Stimulated activated naive CD4-positive, alpha-beta T cell treated with Interleukin-2 at 50 U/mL for 16 hours (primary cell): ENCODE results near the gene ATP2B2.

Experiments
- DNase-seq: peaks from one replicate; lab custom pipeline; 2025; lab: John Stamatoyannopoulos, UW

The ATP2B2 gene

DNA sequence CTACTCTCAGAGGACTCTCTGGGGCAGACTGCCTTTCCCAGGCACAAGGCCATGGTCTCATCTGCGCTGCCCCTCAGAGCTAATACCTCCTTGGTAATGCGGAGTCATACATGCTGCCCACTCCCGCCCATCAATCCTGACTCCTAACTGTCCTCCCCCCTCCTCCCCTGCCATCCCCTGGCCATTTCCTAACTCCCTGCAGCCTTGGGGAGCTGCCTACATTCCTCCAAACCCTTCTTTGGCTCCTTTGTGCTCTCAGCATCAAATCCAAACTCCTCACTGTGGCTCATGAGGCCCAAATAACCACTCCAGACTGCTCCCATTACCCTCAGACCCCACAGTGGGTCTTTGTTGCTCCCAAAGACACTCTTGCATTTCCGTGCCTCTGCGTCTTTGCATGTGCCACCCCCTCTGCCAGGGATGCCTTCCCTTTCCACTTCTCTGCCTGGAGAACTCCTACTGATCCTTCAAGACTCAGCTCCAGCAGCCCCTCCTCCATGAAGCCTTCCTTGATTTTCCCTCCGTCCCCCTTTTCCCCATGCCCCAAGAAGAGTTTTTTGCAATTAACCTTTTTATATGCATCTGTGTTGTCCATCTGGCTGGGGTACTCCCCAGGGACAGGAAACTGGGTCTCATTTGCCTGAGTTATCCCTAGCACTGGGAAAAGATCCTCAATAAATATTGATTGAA lies 5.5 kb upstream of the ATP2B2 start:
- DNase-seq, result no peak

DNA sequence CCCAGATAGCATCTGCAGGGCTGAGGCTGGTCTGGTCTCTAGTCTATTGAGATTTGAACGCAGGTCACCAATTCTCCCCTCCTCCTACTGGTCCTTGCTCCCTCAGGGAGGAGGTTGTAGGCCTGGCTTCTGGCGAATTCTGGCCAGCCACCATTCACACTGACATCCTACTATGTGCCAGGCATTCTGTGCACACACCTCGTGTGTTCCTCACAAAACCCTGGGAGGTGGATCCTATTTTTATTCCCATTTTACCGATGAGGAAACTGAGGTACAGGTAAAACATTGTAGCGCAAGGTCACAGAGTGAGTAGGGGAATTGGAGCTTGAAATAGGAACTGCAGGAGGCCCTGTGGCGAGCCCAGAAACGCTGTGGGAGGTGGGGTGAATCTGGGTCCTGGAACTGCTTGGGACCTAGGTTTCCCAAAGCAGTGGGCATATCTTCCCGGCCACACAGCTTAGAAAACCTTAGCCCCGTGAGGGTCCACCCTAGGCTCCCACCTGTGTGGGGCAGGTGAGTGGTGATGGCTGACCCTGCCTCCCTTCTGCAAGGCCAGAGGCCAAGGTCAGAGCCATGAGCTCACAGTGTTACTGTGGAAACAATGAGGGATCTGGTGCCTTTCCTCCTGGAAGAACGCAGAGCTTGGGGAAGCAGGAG lies 4.8 kb upstream of the ATP2B2 start:
- DNase-seq, result no peak

DNA sequence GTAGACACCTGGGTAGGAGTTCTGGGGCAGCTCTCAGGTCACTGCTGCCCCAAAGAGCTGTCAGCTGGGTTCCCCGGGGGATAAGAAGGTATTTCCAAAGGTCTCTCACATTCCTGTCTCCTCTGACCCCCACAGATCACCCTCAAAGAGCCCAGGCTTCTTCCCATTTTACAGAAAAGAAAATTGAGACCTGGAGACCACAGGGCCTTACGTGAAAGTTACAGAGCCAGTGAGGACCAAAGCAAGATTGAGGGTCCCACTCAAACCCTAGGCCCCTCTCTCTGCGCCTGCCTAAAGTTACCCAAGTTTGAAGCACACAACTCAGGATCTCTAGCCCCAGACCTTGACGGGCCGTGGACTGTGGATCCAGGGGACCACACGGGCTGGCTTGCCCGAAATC lies 3.9 kb upstream of the ATP2B2 start:
- DNase-seq, result no peak

DNA sequence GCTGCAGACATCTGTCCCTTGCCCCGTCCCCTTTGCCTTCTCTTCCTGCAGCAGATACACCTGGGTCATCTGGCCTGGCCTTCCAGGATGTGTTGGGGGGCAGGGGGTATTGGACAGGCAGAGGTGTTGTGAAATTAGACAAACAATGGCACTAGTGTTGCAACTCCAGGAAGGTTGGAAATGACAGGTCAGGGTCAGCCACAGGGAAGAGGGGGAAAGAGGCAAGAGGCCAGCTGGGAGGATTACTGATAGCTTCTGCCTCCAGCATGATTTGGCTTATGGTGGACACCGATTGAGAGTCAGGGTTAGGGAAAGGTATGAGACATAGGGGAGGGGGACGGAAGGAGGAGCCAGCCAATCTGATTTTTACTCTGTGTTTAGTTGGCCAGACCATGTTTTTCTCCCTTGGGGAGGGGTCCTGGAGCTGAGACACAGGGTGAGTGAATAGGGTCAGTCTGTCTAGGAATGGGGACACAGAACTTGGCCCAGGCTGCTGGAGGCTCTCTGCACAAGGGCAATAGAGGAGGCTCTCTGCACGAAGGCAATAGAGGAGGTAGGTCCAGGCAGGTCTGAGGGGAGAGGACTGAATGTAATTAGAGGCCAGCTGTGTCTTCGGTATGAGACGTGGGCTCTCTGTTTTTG lies 3.4 kb upstream of the ATP2B2 start:
- no peak for DNase-seq

DNA sequence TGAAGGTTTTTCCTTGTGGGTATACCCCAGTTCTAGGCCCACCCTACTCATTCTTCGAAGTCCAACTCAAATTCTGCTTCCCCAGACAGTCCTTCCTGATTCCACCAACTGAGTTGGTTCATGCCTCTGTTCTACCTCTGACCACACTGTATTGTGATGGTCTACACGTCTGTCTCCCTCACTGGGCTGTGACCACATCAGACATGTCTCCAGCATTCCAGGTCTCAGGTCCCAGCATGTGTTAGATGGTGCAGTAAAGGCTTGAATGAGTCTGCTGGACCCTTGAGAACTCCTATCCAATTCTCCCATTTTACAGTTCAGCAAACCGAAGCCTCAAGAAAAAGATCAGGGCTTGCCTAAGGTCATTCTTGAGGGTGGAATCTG lies 2.8 kb upstream of the ATP2B2 start:
- no peak for DNase-seq

DNA sequence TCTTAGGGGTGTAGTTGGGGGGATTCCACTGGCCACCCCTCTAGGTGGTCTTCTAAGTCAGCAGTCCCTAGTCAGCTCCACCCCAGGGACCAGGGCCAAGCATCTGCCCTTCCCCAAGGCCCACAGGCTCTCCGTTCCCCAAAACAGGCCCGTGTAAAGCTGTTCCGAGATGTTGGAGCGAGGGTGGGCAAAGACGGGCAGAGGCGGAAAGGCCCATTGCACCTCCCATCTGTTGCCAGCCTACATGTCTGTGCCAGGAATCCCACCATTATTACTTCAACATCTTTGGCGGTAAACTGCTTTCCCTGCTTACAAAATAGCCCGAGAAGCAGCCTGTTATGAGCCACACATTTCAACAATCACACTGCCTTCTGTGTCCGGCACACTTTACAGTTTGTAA lies 1.9 kb upstream of the ATP2B2 start:
- no peak for DNase-seq

DNA sequence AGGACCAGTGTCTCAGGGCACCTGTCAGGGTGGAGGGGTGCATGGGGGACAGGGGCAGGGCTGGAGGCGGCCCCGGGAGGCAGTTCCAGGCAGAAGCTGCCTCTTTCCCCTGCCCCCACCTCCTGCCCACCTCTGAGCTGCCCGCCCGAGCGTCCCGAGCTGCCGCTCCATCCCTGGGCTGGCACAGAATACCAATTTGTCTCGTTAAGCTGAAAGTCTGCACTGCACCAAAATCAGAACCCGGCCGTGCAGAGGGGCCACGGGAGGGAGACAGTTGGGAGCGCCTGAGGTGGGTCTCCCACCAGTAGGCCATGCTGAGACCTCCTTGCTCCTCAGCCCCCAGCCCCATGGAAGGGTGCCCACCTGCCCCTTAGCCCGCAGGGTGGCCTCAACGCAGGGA lies 1.3 kb upstream of the ATP2B2 start:
- no peak for DNase-seq

DNA sequence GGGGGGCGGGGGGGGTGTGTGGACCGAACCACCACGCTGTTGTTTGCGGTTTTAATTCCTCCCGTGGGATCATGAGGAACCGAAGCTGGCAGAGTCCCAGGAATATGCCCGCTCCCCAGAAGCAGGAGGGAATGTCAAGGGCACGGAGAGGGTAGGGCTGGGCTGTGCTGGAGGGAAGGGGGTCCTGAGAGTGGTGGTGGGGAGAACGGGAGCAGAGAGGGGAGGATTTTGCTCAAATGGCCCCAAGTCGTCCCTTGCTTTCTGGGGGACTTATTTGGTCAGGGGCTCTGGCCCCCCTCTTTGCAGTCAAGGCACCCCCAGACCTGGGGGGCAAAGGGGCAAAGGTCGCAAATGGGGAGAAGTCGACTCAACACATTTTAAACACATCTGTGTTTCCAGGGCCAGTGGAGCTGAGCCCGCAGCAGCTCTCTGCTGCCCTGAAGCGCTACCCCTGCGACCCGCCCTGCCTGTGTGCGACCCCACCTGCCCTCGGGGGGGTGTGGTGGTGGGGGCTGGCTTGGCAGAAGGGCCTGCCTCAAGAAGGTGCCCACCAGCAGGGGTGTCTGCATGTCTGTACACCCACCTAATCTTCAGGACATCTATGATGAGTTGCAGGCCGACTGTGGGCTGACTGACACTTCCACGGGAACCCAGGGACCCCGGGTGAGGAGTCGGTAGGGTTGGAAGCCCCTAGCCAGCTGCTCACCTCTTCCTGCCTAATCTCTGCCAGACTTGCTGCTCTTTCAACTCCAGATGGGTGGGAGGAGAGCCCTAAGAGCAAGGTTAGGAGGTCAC lies 602 bp upstream of the ATP2B2 start:
- DNase-seq, result no peak

DNA sequence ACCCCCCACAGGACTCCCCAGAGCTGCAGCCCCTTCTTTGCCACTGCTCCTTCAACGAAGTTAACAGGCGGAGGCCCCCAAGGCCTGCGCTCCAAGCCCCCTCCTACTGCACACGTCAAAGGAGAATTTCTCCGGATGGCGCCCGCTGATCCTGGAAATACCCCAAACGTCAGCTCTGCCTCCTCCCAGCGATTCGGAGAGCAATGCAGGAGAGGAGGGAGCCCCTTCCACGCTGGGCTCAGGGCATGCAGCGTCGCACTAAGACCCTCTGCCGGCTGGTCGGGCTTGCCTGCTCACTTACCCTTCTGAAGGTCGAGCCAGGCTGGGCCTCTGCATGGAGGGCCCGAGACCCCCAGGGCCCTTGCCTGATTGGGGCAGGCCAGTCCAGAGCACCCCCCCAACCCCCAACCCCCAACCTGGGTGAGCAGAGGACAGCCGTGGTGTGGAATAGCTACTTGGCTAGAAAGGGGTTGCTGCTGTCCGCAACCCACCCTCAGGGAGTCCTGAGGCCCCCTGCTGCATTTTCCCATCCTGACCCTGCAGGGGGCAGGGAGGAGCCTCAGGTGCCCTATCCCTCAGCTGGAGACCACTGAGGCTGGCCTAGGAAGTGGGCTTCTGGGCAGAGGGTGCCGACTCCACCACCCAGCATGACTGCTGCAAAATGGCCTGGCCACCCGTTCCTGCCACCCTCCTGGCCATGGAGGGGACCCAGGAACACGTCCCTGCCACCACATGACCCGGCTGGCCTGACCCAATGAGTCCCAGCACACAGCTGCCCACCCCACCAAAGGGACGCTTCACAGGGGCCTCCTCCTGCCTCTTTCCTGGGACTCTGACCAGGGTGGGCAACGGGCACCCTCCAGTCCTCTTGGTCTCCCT lies 976 bp downstream of the ATP2B2 start:
- no peak for DNase-seq

DNA sequence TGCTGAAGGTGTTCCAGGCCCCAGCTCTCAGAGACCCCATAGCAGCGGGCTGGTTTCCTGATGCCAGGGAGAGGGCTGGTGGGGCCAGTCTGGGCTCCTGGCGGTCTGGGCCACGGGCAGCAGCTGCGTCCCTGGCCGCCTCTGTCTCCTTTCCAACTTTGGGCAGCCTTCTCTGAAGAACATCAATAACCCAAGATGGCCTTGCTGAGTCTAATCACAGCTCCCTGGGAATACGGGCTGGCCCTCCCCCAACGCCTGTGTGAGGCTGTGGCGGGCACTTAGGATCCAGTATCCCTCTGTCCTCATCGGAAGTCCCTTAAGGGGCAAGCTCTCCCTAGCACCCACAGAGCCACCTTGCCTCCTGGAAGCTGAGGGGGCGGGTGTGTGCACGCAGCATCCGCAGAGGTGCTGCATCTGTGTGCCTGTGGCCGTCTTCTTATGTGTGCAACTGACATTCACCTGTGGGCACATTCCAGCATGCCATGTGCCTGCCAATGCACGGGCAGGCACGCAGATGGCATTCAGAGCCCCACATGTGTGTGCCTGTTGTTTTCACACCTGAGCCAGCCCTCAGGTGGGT lies 2.1 kb downstream of the ATP2B2 start:
- DNase-seq, result no peak

DNA sequence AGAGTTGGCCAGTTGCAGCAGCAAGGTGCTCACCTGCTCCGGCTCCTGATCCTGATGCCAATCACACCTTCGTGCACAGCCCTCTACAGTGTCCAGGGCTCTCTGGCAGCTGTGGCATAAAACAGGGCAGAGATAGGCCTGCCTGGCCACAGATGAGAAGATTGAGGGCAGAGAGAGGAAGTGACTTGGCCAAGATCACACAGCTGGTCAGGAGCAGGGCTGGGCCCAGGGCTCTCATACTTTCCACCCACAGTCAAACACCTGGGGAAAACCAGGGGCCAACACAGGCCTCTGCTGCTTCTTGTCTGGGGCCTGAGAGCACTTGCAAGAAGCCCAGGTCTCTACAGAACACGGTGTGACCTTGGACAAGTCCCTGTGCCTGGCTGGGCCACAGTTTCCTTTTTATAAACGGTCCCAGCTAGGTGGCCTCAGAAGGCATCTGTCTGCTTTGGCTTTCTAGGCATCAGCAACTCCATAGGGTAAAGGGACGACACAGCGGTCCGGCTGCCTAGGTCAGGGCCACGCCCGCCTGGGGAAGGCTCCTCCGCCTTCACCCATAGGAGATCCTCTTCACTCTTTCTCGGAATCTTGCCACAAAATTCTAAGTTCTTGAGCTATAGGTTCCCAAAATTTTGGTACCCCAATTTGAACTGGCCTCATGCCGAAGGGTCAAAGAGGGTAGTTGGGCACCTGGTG lies 3.1 kb downstream of the ATP2B2 start:
- no peak for DNase-seq

DNA sequence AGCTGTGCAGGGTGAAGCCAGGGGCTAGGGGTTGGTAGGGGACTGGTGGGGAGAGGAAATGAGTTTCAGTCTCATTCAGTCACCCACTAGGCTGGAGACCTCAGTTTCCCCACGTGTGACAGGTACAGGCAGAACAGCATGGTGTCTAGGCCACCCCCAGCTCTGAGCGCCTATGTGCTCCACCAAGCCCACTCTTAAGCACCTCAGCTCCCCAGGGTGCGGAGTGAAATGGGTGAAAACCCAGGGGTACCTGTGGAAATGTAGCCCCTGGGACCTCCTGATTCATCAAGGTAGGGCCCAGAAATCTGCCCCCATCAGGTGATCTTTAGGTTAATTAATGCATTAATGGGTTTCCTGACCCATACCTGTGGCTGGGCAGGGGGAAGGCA lies 3.7 kb downstream of the ATP2B2 start:
- DNase-seq, result no peak

DNA sequence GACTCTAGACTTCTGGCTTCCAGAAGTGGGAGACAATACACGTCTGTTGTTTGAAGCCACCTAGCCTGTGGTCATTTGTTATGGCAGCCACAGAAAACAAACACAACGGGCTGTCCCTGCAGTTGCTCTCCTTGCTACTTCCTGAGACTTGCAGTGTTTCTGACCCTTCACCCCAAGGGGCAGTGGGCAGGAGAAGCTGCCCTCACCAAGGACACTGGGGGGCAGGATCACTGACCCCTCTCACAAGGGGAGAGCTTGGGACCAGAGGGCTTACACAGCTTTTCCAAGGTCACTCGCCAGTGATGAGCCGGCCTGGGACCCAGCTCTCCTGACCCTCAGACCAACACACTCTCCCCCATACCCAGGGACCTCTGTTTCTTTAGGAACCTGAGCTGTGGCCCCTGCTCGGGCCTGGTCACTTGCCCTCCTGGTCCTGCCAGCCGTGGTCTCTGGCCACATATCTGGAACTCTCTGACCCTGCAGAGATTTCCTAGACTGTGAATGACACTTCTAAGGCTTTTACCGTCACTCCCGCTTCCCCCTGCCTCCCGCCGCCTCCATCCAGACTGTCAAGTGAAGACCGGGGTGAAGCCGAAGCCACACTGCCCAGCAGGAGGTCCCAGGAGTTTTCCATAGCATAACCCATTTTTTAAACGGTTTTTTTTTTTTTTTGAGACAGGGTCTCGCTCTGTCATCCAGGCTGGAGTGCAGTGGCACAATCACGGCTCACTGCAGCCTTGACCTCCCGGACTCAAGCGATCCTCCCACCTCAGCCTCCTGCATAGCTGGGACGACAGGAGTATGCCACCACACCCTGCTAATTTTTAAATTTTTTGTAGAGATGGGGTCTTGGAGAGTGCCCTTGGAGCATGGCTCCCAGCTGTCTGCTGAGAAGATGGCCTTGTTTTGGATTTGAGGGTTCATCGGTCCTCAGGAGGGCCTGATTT lies 4.4 kb downstream of the ATP2B2 start:
- DNase-seq, result no peak

DNA sequence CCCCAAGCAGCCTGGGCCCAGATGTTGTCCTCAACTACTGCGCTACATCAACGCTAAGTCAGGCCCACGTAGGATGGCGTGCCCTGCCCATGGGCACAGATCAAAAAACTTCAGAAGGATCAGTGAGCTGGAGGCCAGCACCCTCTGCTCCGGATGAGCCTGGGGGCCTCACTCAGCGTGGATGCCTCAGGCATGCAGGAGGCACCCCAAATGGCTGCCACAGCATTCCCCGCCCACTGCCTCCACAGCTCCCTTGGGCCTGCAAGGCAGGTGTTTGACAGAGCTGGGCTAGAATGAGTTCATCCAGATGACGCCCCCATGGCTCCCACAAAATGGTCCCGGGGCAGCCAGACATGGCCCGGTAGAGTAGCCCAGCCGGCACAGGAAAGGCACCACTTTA lies 7.1 kb downstream of the ATP2B2 start:
- no peak for DNase-seq

DNA sequence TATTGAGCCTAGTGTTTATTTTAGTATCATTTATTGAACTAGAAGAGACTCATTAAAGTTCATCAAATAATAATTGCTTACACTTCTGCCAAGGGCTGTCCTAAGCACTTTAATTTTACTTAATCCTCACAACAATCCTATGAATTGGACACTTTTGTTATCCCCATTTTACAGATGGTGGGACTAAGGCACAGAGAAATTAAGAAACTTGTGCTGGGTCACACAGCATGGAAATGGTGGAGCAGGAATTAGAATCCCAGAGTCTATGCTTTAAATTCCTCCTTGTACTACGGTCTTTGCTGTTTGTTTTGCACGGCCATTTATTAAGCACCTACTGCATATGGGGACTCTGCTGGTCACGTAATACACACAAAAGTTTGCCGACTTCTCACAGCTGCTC lies 7.9 kb downstream of the ATP2B2 start:
- DNase-seq, result no peak

DNA sequence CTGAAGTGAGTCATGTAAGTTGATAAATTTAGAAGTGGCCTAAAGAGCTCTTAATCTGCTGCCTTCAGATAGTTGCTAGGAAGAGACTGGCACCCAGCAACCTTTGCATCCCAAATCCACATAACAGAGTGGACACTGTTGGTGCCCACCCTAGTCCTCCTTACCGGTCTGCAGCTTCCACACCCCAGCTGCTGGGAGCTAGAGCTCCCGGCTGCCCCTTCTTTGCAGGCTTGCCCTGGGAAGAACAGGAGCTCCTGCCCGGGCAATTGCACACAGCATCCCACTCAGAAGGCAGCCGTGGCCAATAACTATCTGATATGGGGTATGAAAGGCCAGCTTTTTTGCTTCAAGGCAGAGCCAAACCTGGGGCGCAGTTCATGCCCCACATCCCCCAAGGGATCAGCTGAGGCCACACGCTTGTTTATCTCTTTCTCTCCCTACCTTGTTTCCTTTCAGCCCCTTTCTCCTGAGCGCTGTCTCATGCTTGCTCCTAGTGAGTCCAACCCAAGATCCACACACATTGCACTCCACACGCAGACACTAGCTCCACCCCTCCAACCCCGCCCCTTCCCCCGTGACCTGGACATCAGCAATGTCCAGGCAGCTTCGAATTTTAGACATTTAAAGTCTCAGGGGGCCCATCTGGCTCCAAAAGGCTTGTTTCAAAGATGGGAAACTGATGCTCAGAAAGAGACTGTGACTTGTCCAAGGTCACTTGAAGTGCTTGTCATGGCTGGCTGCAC lies 9.1 kb downstream of the ATP2B2 start:
- no peak for DNase-seq

DNA sequence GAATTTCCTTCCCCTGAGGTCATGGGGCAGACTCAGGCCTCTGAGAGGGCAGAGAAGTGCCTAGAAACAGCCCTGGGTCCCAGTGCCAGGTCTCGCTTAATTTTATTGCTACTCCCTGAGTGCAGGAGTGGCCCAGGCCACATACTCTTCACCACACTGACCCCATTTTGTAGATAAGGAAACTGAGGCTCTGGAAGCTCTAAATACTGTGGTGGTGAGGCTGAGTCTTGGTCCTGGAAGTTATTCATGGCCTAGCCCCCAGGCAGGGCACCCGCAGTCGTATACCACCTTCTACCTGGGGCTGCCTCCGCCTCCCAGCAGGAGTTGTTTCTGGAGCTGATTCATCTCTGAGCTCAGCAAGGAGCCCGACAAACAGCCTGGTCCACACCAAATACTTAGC lies 9.8 kb downstream of the ATP2B2 start:
- no peak for DNase-seq

DNA sequence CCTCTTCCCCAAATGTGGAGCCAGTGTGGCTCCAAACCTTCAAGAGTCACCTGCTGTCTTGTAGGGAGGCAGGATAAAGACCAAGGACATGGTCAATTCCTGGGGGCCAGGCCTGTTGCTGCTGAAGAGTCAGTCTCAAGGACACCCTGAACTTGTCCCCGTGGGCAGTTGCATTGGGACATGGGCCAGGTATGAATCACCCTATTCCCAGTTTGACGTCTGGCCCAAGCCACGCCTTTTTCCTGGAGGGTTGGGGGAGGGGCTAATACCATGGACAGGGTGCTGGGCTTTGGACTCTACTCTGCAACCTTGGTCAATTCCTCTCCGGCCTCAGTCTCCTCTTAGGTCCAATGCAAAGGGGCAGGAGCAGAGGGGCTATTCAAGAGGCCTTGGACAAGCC lies 10.4 kb downstream of the ATP2B2 start:
- DNase-seq, result no peak

DNA sequence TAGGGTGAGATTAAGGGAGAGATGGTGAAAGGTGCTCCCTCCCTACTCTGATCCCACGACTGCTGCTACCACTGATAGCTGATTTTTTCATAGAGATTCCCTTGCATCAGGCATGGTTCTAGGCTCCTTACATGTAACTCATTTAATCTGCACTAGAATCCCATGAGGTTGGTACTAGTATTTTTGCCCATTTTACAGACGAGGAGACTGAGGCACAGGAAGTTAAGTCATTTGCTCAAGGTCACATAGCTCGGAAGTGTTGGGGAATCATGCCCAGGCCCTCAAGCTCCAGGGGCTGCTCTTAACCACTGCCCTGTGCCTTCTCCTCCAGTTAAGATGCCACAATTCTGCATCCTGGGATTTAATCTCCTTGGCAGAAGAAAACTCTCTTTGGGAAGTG lies 11.2 kb downstream of the ATP2B2 start:
- no peak for DNase-seq
